GM18505 (cell line): ENCODE results near the gene CHPF.

Source experiments
- ATAC-seq: cut with Tn5 transposase; IDR thresholded peaks from one replicate; pipeline ENCODE4 v1.9.1; 2021; ENCODE audit not compliant: unreplicated experiment
- POLR2A ChIP-seq: IDR thresholded peaks from 4 replicates; pipeline ENCODE4 v1.6.1; 2011; ENCODE audit warnings: borderline replicate concordance; ENCODE audit not compliant: insufficient read depth, insufficient read length; ENCODE audit errors: extremely low read depth

CHPF gene

DNA sequence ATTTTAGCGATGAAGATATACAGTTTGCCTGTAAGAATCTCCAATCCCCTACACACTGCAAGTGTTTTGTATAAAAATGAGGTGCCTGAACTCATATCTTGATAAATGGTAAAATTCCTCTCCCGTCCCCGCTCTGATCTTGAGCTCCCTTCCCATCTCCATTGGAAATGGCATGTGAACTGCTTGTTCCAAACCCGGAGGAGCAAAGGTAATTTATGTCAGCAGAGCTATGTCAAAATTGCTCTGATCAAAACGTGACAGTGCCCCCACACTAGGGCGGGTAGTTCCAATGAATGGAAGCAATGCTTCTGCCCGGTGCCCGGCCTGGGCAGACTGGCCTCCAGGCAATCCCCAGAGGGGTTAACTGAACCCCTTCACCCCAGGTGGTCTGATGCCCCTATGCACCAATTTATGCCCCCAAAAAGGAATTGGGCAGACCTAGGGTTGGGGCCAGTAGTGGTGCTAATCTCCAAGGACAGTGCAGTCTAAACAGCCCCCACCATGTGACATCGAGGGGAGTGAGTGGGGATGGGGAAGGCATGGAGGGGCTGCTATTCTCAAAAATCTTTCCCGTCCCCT is 48.6 kb downstream of the CHPF start:
- ATAC-seq = no peak
- TF ChIP-seq POLR2A = no peak

DNA sequence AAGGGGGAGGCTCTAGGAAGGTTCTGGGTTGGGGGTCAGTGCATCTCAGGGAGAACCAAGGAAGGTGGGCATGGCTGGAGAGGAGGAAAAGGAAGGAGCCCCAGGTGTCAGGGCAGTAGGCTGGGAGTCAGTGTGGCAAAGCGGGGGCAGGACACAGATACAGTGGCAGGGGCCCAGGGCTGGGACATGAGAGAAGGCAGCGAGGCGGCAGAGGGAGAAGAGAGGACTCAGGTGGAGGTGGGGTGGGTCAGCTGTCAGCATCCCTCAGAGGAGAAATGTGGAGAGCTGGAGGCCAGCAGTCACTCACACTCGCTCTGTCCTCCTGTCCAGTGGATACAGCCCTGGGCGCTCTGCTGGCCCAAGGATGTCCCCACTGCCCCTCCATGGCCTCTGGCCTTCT is 50.5 kb downstream of the CHPF start:
- no peak for TF ChIP-seq POLR2A
- no peak for ATAC-seq

DNA sequence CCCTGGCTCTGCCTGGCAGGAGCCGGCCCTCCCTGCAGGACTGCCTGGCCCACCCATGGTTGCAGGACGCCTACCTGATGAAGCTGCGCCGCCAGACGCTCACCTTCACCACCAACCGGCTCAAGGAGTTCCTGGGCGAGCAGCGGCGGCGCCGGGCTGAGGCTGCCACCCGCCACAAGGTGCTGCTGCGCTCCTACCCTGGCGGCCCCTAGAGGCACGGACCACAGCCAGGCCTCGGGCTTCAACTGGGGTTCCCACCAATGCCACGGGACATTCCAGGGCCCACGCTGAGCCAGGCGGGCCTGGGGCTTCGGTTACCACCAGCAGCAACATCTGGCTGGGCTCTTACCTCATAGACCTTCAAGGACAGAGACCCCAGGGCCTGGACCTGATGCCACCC is 51.0 kb downstream of the CHPF start:
- no peak for TF ChIP-seq POLR2A
- ATAC-seq = no peak

GRCh38 chr2:219491278-219491963 is 52.2 kb downstream of the CHPF start:
- TF ChIP-seq POLR2A = no peak
- ATAC-seq = no peak

DNA sequence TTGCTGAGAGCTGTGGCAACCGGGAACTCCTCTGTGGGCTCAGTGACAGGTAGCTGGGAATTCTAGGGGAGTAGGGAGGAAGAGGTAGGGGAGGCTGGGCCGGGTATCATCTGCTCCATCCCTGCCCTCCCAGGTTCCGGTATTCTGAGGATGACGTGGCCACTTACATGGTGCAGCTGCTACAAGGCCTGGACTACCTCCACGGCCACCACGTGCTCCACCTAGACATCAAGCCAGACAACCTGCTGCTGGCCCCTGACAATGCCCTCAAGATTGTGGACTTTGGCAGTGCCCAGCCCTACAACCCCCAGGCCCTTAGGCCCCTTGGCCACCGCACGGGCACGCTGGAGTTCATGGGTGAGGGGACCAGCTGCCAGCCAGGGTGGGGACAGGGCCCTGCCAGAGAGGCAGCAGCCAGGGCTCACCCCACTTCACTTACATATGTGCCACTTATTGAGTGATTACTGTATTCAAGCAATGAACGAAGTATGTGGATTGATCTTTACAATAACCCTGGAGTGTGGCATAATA is 52.9 kb downstream of the CHPF start:
- no peak for TF ChIP-seq POLR2A
- no peak for ATAC-seq

DNA sequence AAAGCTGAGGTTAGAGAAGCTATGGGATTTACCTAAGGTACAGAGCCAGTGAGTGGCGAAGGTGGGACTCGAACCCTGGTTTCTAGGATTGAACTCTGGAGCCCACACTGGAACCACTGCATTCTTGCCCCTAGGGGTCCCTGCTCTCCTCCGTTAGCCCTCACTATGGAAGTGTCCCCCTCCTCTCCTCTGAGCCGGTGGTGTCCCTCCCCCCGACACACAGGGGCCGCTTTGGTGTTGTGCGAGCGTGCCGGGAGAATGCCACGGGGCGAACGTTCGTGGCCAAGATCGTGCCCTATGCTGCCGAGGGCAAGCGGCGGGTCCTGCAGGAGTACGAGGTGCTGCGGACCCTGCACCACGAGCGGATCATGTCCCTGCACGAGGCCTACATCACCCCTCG is 53.4 kb downstream of the CHPF start:
- no peak for ATAC-seq
- no peak for TF ChIP-seq POLR2A

- TF ChIP-seq POLR2A = no peak
- ATAC-seq = no peak
Measured at GRCh38 chr2:219489315-219489714, 54.3 kb downstream of the CHPF start.
